NCI-H2171 treated with DMSO at 0.1 percent for 48 hours (cell line): ENCODE measurements around the gene FCGBP.
"Not testable (repeated sequence)": the region's sequence is repeated elsewhere in the genome, so short reads cannot be mapped to it uniquely, and the experiment has no call there.

Experiments
- DNase-seq: peaks from one replicate; lab custom pipeline; 2025; lab: John Stamatoyannopoulos, UW

FCGBP gene

DNA sequence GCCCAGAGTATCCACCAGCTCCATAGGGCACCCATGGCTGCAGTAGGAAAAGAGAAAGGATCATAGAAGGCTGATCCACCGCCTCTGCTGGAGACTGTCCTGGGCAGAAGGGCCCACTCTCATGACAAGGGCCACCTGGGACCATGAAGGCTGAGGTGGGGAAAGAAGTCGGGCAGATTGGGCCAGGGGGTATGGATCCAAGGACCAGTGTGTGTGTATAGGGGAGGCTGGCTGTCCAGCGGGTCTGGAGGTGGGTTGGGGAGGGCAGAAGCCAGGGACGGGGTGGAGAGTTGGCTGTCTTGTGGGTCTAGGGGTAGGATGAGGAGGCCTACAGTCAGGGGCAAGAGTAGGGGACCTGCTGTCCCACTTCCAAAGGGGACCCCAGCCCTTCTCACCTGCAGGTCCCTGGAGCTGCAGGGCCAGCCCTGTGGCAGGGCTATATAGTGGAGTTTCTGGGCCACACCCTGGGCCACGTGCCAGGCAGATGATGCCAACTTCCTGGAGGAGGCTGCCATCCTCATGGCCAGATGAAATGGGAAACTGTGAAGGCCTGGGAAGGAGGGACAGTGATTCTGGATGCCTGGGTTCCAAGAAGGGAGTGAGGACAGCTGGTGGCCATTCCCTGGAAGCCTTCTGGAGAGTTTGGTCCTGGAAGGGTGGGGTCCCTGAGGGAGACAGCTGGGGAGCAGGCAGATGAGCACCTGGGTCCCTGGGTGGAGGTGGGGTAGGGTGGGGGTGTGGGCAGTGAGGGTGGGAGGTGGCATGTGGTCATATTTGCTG lies at the start of gene FCGBP:
TSS of gene FCGBP (minus strand) at position 51 of the 780 bp plus-strand sequence.
- no peak for DNase-seq

DNA sequence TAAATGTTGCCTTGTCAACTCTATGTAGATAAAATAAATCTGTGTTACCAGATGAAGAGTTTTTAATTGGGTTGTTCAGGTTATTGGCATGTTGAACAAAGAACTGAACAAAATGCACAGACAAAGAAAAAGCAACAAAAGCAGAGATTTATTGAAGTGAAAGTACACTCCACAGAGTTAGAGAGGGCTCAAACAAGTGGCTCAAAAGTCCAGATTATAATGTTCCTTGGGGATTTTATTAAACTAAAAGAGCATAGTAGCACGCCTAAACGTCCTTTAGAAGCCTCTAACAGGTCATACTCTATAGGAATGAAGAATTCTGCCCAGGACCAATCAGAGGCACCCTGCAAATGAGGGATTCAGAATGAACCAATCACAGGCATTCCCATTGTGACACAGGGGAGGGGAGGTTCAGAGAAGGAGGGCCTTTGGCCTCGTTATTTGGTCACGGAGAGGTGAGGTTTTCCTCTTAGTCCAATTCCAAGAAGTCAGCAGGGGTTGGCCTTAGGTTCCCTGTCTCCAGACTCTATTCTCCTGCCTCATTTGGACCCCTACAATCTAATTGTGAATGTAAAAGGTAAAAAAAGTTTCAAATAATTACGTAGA lies 49.4 kb upstream of the FCGBP start:
- DNase-seq = no peak

- DNase-seq = no peak
These were observed 48.4 kb upstream of the FCGBP start for GRCh38 chr19:39982883-39983282.

- DNase-seq = no peak
These were observed 40.1 kb upstream of the FCGBP start for GRCh38 chr19:39974377-39975155.

DNA sequence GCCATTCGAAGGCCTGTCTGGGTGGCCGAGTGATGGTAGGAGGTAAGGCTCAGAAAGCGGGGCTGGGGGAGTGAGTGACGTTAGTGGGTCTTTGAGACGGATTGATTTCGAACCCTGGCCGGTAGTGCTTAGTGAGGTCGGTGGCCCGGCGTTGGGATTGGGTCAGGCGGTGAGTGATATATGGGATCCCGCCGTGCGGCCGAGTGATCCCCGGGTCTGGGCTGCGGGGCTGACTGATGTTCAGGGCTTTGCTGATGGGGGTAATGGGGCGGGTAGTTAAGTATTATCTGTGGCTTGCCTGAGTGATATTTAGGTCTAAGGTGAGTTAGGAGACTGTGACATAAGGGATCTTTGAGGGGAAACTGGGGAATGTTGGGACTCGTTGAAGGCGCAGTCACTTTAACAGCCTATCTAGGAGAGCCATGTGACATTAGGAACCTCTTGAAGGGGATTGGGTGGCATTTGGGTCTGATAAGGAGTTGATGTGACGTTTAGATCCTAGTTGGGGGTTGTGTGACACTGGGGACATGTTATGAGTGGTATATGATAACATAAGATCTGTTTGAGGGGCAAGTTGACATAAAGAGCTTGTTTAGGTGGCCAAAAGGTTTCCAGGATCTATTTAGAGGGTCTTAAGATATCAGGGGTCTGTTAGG lies 37.1 kb upstream of the FCGBP start:
- no peak for DNase-seq

DNA sequence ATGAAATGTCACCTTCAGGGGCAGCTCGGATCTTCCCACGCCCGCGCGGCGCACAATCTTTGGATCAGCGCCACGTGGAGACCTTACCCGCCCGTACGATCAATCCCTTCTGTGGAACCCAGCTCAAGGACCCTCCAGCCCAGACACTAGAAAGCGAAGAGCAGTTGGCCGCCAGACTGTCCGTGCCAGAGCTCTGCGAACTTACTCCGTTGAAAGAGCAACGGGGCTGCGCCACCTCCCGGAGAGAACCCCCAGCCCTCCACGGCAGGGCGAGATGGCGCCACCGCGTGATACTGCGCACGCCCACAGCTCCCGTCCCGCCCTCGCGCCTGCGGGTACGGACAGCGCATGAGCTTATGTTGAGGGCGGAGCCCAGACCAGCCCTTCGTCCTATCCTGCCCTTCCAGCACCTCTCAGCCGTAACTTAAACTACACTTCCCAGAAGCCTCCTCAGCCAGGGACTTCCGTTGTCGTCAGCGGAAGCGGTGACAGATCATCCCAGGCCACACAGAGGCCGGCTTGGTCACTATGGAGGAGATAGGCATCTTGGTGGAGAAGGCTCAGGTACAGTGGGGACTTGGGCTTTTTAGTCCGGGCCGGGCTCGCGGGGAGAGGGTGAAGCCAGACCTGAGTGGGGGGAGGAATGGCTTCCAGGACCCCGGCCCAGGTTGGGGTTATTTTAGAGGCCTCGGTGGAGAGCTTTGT lies 36.4 kb upstream of the FCGBP start, which contains the start of gene PSMC4:
TSS of gene PSMC4 (plus strand) at position 491 of the 705 bp plus-strand sequence. CDS start at position 529, 38 bp downstream.
- DNase-seq = peak; percentile 99

GRCh38 chr19:39970425-39970674 lies 35.9 kb upstream of the FCGBP start:
- no peak for DNase-seq

DNA sequence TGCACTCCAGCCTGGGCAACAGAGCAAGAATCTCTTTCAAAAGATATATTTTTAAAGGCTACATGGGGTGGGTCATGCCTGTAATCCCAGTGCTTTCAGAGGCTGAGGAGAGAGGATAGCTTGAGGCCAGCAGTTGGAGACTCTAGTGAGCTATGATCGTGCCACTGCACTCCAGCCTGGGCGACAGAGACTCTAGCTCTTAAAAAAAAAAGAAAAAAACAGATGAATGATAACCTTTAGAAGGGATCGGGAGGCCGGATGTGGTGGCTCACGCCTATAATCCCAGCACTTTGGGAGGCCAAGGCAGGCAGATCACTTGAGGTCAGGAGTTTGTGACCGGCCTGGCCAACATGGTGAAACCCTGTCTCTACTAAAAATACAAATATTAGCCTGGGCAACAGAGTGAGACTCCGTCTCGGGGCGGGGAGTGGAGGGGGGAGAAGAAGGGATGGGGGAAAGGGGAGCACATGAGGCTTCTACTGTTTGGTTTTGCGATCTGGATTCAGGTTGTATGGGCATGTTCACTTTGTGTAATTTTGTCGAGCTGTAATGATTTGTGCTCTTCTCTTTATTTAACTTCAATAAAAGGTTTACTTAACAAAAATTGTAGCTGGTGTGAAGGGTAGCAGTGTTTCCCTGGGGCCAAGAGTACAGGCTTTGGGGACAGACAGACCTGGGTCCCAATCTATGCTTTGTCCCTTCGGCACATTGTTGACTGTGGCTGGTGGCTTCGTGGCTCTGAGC lies 35.4 kb upstream of the FCGBP start:
- no peak for DNase-seq

DNA sequence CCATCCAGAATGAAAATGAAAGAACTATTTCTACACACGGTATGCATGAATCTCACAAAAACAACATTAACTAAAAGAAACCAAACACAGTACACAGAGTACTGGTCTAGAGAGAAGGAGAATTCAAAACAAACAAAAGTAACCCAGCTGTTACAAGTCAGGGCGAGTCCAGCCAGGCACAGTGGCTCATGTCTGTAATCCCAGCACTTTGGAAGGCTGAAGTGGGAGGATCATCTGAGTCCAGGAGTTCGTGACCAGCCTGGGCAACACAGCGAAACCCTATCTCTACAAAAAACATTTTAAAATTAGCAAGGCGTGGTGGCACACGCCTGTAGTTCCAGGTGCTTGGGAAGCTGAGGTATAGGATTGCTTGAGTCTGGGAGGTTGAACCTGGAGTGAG lies 34.8 kb upstream of the FCGBP start:
- DNase-seq = peak; percentile 15

- DNase-seq = no peak
These were observed 34.4 kb upstream of the FCGBP start for GRCh38 chr19:39968789-39969188.

DNA sequence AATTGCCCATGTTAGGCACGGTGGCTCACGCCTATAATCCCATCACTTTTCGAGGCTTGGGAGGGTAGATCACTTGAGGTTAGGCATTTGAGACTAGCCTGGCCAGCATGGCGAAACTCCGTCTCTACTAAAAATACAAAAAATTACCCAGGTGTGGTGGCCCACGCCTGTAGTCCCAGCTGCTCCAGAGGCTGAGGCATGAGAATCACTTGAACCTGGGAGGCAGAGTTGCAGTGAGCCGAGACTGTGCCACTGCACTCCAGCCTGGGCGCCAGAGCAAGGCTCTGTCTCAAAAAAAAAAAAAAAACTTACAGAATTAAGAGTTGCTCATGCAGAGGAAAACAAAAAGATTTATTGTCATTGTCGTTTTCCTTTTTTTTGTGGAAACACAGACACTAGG lies 33.1 kb upstream of the FCGBP start:
- no peak for DNase-seq

- no peak for DNase-seq
These were observed 32.2 kb upstream of the FCGBP start for GRCh38 chr19:39966617-39967016.

DNA sequence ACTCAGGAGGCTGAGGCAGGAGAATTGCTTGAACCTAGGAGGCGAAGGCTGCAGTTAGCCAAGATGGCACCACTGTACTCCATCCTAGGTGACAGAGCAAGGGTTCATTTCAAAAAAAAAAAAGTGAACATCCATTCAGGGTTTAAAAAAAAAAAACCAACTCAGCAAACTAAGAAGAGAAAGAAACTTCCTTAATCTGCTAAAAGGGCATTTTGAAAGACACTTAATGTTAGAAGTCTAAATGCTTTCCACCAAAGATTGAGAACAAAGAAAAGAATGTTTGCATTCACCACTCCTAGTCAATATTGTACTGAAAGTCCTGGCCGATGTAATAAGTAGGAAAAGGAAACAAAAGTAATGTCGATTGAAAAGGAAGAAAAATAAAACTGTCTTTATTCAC lies 29.5 kb upstream of the FCGBP start:
- no peak for DNase-seq

DNA sequence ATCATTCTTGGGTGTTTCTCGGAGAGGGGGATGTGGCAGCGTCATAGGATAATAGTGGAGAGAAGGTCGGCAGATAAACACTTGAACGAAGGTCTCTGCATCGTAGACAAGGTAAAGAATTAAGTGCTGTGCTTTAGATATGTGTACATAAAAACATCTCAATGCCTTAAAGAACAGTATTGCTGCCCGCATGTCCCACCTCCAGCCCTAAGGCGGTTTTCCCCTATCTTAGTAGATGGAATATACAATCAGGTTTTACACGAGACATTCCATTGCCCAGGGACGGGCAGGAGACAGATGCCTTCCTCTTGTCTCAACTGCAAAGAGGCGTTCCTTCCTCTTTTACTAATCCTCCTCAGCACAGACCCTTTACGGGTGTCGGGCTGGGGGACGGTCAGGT lies 25.0 kb upstream of the FCGBP start:
- not testable (repeated sequence) for DNase-seq

DNA sequence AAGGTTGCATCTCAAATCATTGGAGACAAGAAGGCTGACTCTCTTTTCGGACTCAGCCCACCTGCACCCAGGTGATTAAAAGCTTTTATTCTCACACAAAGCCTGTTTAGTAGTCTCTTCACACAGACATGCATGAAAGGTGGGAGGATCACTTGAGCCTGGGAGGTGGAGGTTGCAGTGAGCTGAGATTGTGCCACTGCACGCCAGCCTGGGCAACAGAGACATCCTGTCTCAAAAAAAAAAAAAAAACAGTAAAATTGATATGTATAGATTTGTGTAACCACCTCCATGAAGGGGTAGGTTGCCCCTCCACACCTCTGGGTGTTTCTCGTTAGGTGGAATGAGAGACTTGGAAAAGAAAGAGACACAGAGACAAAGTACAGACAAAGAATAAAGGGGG lies 24.5 kb upstream of the FCGBP start:
- DNase-seq = not testable (repeated sequence)

DNA sequence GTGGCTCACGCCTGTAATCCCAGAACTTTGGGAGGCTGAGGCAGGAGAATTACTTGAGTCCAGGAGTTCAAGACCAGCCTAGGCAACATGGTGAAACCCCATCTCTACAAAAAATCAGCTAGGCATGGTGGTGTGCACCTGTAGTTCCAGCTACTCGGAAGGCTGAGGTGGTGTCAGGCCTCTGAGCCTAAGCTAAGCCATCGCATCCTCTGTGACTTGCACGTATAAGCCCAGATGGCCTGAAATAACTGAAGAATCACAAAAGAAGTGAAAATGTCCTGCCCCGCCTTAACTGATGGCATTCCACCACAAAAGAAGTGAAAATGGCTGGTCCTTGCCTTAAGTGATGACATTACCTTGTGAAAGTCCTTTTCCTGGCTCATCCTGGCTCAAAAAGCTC lies 23.5 kb upstream of the FCGBP start:
- DNase-seq = not testable (repeated sequence)

- DNase-seq = no peak
These were observed 19.5 kb upstream of the FCGBP start for GRCh38 chr19:39953915-39954314.

GRCh38 chr19:39951686-39952085 lies 17.3 kb upstream of the FCGBP start:
- DNase-seq = no peak

DNA sequence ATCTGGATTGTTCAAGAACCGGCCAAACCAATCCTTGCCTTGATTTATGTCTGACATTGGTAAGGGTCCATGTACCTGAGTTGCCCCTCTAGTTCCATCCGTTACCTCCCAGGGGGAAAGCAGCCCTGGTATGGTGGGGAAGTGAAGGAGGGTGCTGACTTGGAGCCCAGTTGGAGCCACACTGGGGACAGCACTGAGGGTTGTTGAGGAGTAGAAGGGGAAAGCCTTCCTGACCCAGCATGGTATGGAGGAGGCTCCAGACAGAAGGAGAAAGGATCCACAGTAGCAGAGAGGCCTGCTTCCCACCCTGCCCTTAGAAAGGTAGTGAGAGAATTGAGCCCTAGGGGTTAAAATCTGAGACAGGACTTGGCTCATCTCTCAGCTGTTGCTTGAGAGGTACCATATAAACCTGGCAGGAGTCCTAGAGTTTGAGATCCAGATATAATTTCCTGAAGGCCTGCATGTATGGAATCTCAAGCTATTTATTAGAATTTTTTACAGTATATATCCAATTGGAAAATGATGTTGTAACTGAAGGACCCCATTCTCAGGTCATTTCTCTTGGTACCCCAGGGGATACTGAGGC lies 16.7 kb upstream of the FCGBP start:
- DNase-seq = no peak

GRCh38 chr19:39949026-39949747 lies 14.8 kb upstream of the FCGBP start:
- DNase-seq = no peak
